ENCODE measurements around the gene PRR4.

PRR4 gene

GRCh38 chr12:10849425-10849878 lies at the start of gene PRR4:
Gene PRR4, minus strand, starts transcription at chr12:10849475. Its CDS starts 38 bp downstream, at chr12:10849437.
- no peak for DNase-seq (ENCODE audit: low spot score)

GRCh38 chr12:10896854-10897253 lies 47.6 kb upstream of the PRR4 start:
- no peak for DNase-seq (ENCODE audit: low spot score)

GRCh38 chr12:10891937-10892336 lies 42.7 kb upstream of the PRR4 start:
- no peak for DNase-seq (ENCODE audit: low spot score)

GRCh38 chr12:10889226-10889625 lies 40.0 kb upstream of the PRR4 start:
- no peak for DNase-seq (ENCODE audit: low spot score)

GRCh38 chr12:10884086-10884725 lies 34.9 kb upstream of the PRR4 start, which contains the start of gene PRH1:
Gene PRH1, minus strand, starts transcription at chr12:10884255. Its CDS starts 38 bp downstream, at chr12:10884217.
- DNase-seq (ENCODE audit: low spot score), result no peak

- DNase-seq (ENCODE audit: low spot score), result no peak
Measured at GRCh38 chr12:10873378-10873777, 24.1 kb upstream of the PRR4 start.

- no peak for DNase-seq (ENCODE audit: low spot score)
Measured at GRCh38 chr12:10867381-10867780, 18.1 kb upstream of the PRR4 start.

- no peak for DNase-seq (ENCODE audit: low spot score)
Measured at GRCh38 chr12:10863512-10864218, 14.4 kb upstream of the PRR4 start.

- no peak for DNase-seq (ENCODE audit: low spot score)
Measured at GRCh38 chr12:10861366-10861765, 12.1 kb upstream of the PRR4 start.

GRCh38 chr12:10855807-10856206 lies 6.5 kb upstream of the PRR4 start:
- DNase-seq (ENCODE audit: low spot score), result no peak

GRCh38 chr12:10853776-10854175 lies 4.5 kb upstream of the PRR4 start:
- no peak for DNase-seq (ENCODE audit: low spot score)

GRCh38 chr12:10851243-10851858 lies 2.1 kb upstream of the PRR4 start:
- no peak for DNase-seq (ENCODE audit: low spot score)

- no peak for DNase-seq (ENCODE audit: low spot score)
Measured at GRCh38 chr12:10847744-10848143, 1.5 kb downstream of the PRR4 start.

- DNase-seq (ENCODE audit: low spot score), result no peak
Measured at GRCh38 chr12:10842862-10843261, 6.4 kb downstream of the PRR4 start.

- no peak for DNase-seq (ENCODE audit: low spot score)
Measured at GRCh38 chr12:10838461-10838860, 10.8 kb downstream of the PRR4 start.

- DNase-seq (ENCODE audit: low spot score), result no peak
Measured at GRCh38 chr12:10829994-10830393, 19.3 kb downstream of the PRR4 start.

- DNase-seq (ENCODE audit: low spot score), result no peak
Measured at GRCh38 chr12:10826258-10826657, 23.0 kb downstream of the PRR4 start, which contains the start of gene TAS2R10. Gene TAS2R10, minus strand, starts transcription at chr12:10826358. Its CDS starts 89 bp downstream, at chr12:10826269.

- no peak for DNase-seq (ENCODE audit: low spot score)
Measured at GRCh38 chr12:10824957-10825356, 24.3 kb downstream of the PRR4 start.

- no peak for DNase-seq (ENCODE audit: low spot score)
Measured at GRCh38 chr12:10811883-10812536, 37.3 kb downstream of the PRR4 start.

GRCh38 chr12:10810068-10810467 lies 39.2 kb downstream of the PRR4 start, which contains the start of gene TAS2R9:
Gene TAS2R9, minus strand, starts transcription at chr12:10810168. Its CDS starts 93 bp downstream, at chr12:10810075.
- DNase-seq (ENCODE audit: low spot score), result no peak

- DNase-seq (ENCODE audit: low spot score), result no peak
Measured at GRCh38 chr12:10807186-10807585, 42.1 kb downstream of the PRR4 start, which contains the start of gene TAS2R8. Gene TAS2R8, minus strand, starts transcription at chr12:10807286. Its CDS starts 306 bp downstream, at chr12:10806980.

GRCh38 chr12:10802587-10802986 lies 46.7 kb downstream of the PRR4 start, which contains the start of gene TAS2R7:
Gene TAS2R7, minus strand, starts transcription at chr12:10802627. Its CDS starts 57 bp downstream, at chr12:10802570.
- no peak for DNase-seq (ENCODE audit: low spot score)
